Stimulated activated CD4-positive, alpha-beta T cell treated with anti-CD3 and anti-CD28 coated beads, Interleukin-1b, Interleukin-23, amount 100 ng/mL, for 1 hour (primary cell): ENCODE data around the gene HAS3.
"Not testable (repeated sequence)": the region's sequence is repeated elsewhere in the genome, so short reads cannot be mapped to it uniquely, and the experiment has no call there.

Experiments
- DNase-seq, 2 donors: peaks; one replicate each; pipeline ENCODE4 v3.0.0-alpha.2; 2020; ENCODE audit warnings: low read depth in 2 of 2

Gene HAS3

GRCh38 chr16:69116906-69117305, 11.5 kb downstream of the HAS3 start:
- no peak for DNase-seq

GRCh38 chr16:69118468-69118867, 13.0 kb downstream of the HAS3 start:
- DNase-seq, result no peak

- no peak for DNase-seq
Observed at GRCh38 chr16:69118994-69119393, 13.5 kb downstream of the HAS3 start.

GRCh38 chr16:69119536-69119935, 14.1 kb downstream of the HAS3 start:
- DNase-seq, result no peak

GRCh38 chr16:69120096-69120664, 14.7 kb downstream of the HAS3 start:
- no peak for DNase-seq

GRCh38 chr16:69123910-69124309, 18.5 kb downstream of the HAS3 start:
- peak; percentile 21 to 25 for DNase-seq

GRCh38 chr16:69124406-69124805, 19.0 kb downstream of the HAS3 start:
- DNase-seq, result not testable (repeated sequence)

GRCh38 chr16:69124961-69125360, 19.5 kb downstream of the HAS3 start:
- not testable (repeated sequence) for DNase-seq

- no peak for DNase-seq
Observed at GRCh38 chr16:69126221-69126620, 20.8 kb downstream of the HAS3 start.

- DNase-seq, result not testable (repeated sequence)
Observed at GRCh38 chr16:69126801-69127200, 21.3 kb downstream of the HAS3 start.

- no peak for DNase-seq
Observed at GRCh38 chr16:69127966-69128510, 22.6 kb downstream of the HAS3 start.

- DNase-seq, result no peak
Observed at GRCh38 chr16:69130461-69130860, 25.0 kb downstream of the HAS3 start.

- no peak for DNase-seq
Observed at GRCh38 chr16:69131167-69131838, 25.9 kb downstream of the HAS3 start.

- DNase-seq, result peak; percentile 22 to 59
Observed at GRCh38 chr16:69131839-69132423, 26.5 kb downstream of the HAS3 start.

- peak; percentile 57 to 76 for DNase-seq
Observed at GRCh38 chr16:69132424-69133252, 27.2 kb downstream of the HAS3 start, which contains the start of the genes CHTF8 and UTP4. Gene CHTF8, minus strand, starts transcription at chr16:69132588. Its CDS starts 11,130 bp downstream, at chr16:69121458. Gene UTP4, plus strand, starts transcription at chr16:69132649. Its CDS starts 811 bp downstream, at chr16:69133460.

GRCh38 chr16:69133373-69133954, 28.0 kb downstream of the HAS3 start:
- no peak for DNase-seq

GRCh38 chr16:69138608-69139007, 33.2 kb downstream of the HAS3 start:
- DNase-seq, result no peak

- not testable (repeated sequence) for DNase-seq
Observed at GRCh38 chr16:69139464-69139863, 34.0 kb downstream of the HAS3 start.

GRCh38 chr16:69141014-69141413, 35.6 kb downstream of the HAS3 start:
- no peak for DNase-seq

- DNase-seq, result no peak
Observed at GRCh38 chr16:69141936-69142335, 36.5 kb downstream of the HAS3 start.

- no peak for DNase-seq
Observed at GRCh38 chr16:69143116-69143515, 37.7 kb downstream of the HAS3 start.
